IMR-90 (cell line): ENCODE data around the gene CRYBG3. TPM values are rescaled to one million over a fixed set of nuclear protein-coding genes. Genes with fewer than 3 reads are reported as not detected.

Experiments
- ATAC-seq: fragments of 200-7000 bp; cut with Tn5 transposase; 2 replicates; pipeline ENCODE4 v1.9.1; 2020; ENCODE audit warnings: low read depth, mild to moderate bottlenecking, moderate library complexity
- BruUV-seq: library from RNA; stranded (reverse); fragments of 400-500 nt; replicated peaks from 2 replicates; lab custom pipeline; 2021; lab: Mats Ljungman, UMichigan
- CTCF ChIA-PET: fragments of 300-600 bp; formaldehyde crosslinking; extraction: SDS; loops from one replicate; lab custom pipeline; 2021; ENCODE audit warnings: antibody characterized with exemption; lab: Yijun Ruan, JAX
- POLR2A ChIA-PET: fragments of 300-600 bp; sonication (Branson Sonifier 250); formaldehyde crosslinking; loops from one replicate; lab custom pipeline; 2022; ENCODE audit warnings: antibody characterized with exemption; ENCODE audit not compliant: unreplicated experiment; lab: Charles Lee
- DNase-seq: peaks from one replicate; pipeline ENCODE4 v3.0.0; 2013
- H2AFZ ChIP-seq: replicated peaks from 2 replicates; pipeline ENCODE3; 2013; ENCODE audit warnings: low read length, mild to moderate bottlenecking; ENCODE audit not compliant: poor library complexity
- H2AK5ac ChIP-seq: 2 replicates; pipeline ENCODE4 v1.6.1; 2013; ENCODE audit warnings: low read depth, low read length, inconsistent platforms
- H2AK9ac ChIP-seq: replicated peaks from 2 replicates; pipeline ENCODE3; 2013; ENCODE audit warnings: mild to moderate bottlenecking, low read depth, low read length, moderate library complexity; ENCODE audit not compliant: poor library complexity
- H2BK120ac ChIP-seq: 2 replicates; pipeline ENCODE4 v1.6.1; 2013; ENCODE audit warnings: low read depth, low read length, inconsistent platforms
- H2BK15ac ChIP-seq: 3 replicates; pipeline ENCODE4 v1.6.1; 2013; ENCODE audit warnings: low read depth, low read length, inconsistent platforms
- H2BK20ac ChIP-seq: 2 replicates; pipeline ENCODE4 v1.6.1; 2013; ENCODE audit warnings: low read depth, mild to moderate bottlenecking, inconsistent platforms, low read length, moderate library complexity
- H2BK5ac ChIP-seq: 2 replicates; pipeline ENCODE4 v1.6.1; 2013; ENCODE audit warnings: mild to moderate bottlenecking, low read depth, low read length, inconsistent platforms; ENCODE audit not compliant: poor library complexity, severe bottlenecking
- H3K14ac ChIP-seq: replicated peaks from 2 replicates; pipeline ENCODE4 v1.6.1; 2013; ENCODE audit warnings: low read depth, low read length, inconsistent platforms
- H3K18ac ChIP-seq: 2 replicates; pipeline ENCODE4 v1.6.1; 2013; ENCODE audit warnings: low read depth, low read length, control low read depth
- H3K23ac ChIP-seq: 2 replicates; pipeline ENCODE4 v1.6.1; 2013; ENCODE audit warnings: low read depth, low read length, inconsistent platforms
- H3K27ac ChIP-seq: 2 replicates; pipeline ENCODE4 v1.5.1; 2013; ENCODE audit warnings: mild to moderate bottlenecking, control low read depth, low read length; ENCODE audit not compliant: insufficient read depth
- H3K27me3 ChIP-seq: 2 replicates; pipeline ENCODE4 v1.6.1; 2013; ENCODE audit warnings: low read length; ENCODE audit not compliant: control insufficient read depth, insufficient read depth
- H3K36me3 ChIP-seq: 2 replicates; pipeline ENCODE4 v1.6.1; 2013; ENCODE audit warnings: low read length, mixed read lengths; ENCODE audit not compliant: control insufficient read depth, insufficient read depth
- H3K4ac ChIP-seq: 2 replicates; pipeline ENCODE4 v1.6.1; 2013; ENCODE audit warnings: low read depth, low read length, inconsistent platforms
- H3K4me1 ChIP-seq: 2 replicates; pipeline ENCODE4 v1.6.1; 2013; ENCODE audit warnings: low read length, mixed read lengths; ENCODE audit not compliant: control insufficient read depth, insufficient read depth
- H3K4me2 ChIP-seq: 2 replicates; pipeline ENCODE4 v1.6.1; 2013; ENCODE audit warnings: low read depth, mild to moderate bottlenecking, control low read depth, low read length, moderate library complexity
- H3K4me3 ChIP-seq: 2 replicates; pipeline ENCODE4 v1.5.1; 2013; ENCODE audit warnings: low read depth, mild to moderate bottlenecking, control low read depth, low read length, moderate library complexity; ENCODE audit not compliant: insufficient read depth
- H3K56ac ChIP-seq: 2 replicates; pipeline ENCODE4 v1.6.1; 2013; ENCODE audit warnings: low read length, inconsistent platforms; ENCODE audit not compliant: insufficient read depth; ENCODE audit errors: extremely low read depth
- H3K79me1 ChIP-seq, 2 experiments: 2 replicates each; pipeline ENCODE4 v1.6.1; 2013; ENCODE audit warnings: low read length in 2 of 2, inconsistent platforms in 1 of 2, low read depth in 1 of 2
- H3K9ac ChIP-seq: 2 replicates; pipeline ENCODE4 v1.6.1; 2013; ENCODE audit warnings: low read depth, low read length, control low read depth
- H3K9me1 ChIP-seq: 2 replicates; pipeline ENCODE4 v1.6.1; 2013; ENCODE audit warnings: low read length, inconsistent platforms; ENCODE audit not compliant: insufficient read depth
- H3K9me3 ChIP-seq: 2 replicates; pipeline ENCODE4 v1.6.1; 2013; ENCODE audit warnings: low read length; ENCODE audit not compliant: control insufficient read depth, insufficient read depth
- H4K20me1 ChIP-seq: 2 replicates; pipeline ENCODE4 v1.6.1; 2013; ENCODE audit warnings: low read length, inconsistent platforms; ENCODE audit not compliant: insufficient read depth
- H4K5ac ChIP-seq: 2 replicates; pipeline ENCODE4 v1.6.1; 2013; ENCODE audit warnings: mild to moderate bottlenecking, low read depth, low read length, control low read depth
- H4K8ac ChIP-seq, 2 experiments: 2 replicates each; pipeline ENCODE4 v1.6.1; 2013; ENCODE audit warnings: low read depth in 2 of 2, low read length in 2 of 2, control low read depth in 1 of 2, inconsistent platforms in 1 of 2
- H4K91ac ChIP-seq: 2 replicates; pipeline ENCODE4 v1.6.1; 2013; ENCODE audit warnings: low read depth, low read length, inconsistent platforms; ENCODE audit not compliant: insufficient read depth
- BHLHE40 ChIP-seq: fragments of 150-350 bp; IDR thresholded peaks from 2 replicates; pipeline ENCODE4 v1.6.1; 2016; ENCODE audit warnings: mild to moderate bottlenecking, low read depth, low read length
- CEBPB ChIP-seq: IDR thresholded peaks from 2 replicates; pipeline ENCODE4 v1.6.1; 2012; ENCODE audit warnings: low read depth, low read length, improper control_type of control experiment
- CHD1 ChIP-seq: IDR thresholded peaks from 2 replicates; pipeline ENCODE4 v1.6.1; 2012; ENCODE audit warnings: low read depth, low read length, improper control_type of control experiment
- CTCF ChIP-seq: conservative IDR thresholded peaks from 2 replicates; pipeline ENCODE4 v1.5.1; 2012; ENCODE audit warnings: mild to moderate bottlenecking, low read depth, low read length, improper control_type of control experiment
- FOS ChIP-seq: fragments of 150-350 bp; IDR thresholded peaks from 2 replicates; pipeline ENCODE4 v1.6.1; 2016; ENCODE audit warnings: low read depth, low read length
- MAFK ChIP-seq: IDR thresholded peaks from 2 replicates; pipeline ENCODE4 v1.6.1; 2012; ENCODE audit warnings: low read depth, low read length, improper control_type of control experiment
- MAZ ChIP-seq: IDR thresholded peaks from 2 replicates; pipeline ENCODE4 v1.6.1; 2012; ENCODE audit warnings: low read depth, mild to moderate bottlenecking, low read length, improper control_type of control experiment, moderate library complexity, borderline replicate concordance
- MXI1 ChIP-seq: IDR thresholded peaks from 2 replicates; pipeline ENCODE4 v1.6.1; 2012; ENCODE audit warnings: low read depth, mild to moderate bottlenecking, low read length, moderate library complexity, borderline replicate concordance
- POLR2A ChIP-seq: IDR thresholded peaks from 2 replicates; pipeline ENCODE4 v1.6.1; 2012; ENCODE audit warnings: mild to moderate bottlenecking, low read depth, low read length
- RAD21 ChIP-seq: IDR thresholded peaks from 2 replicates; pipeline ENCODE4 v1.6.1; 2012; ENCODE audit warnings: low read length, improper control_type of control experiment
- RCOR1 ChIP-seq: IDR thresholded peaks from 2 replicates; pipeline ENCODE4 v1.6.1; 2012; ENCODE audit warnings: mild to moderate bottlenecking, low read length, improper control_type of control experiment; ENCODE audit not compliant: insufficient replicate concordance
- RFX5 ChIP-seq: IDR thresholded peaks from 2 replicates; pipeline ENCODE4 v1.8.0; 2012; ENCODE audit warnings: low read depth, mild to moderate bottlenecking, low read length, moderate library complexity
- USF2 ChIP-seq: fragments of 150-350 bp; IDR thresholded peaks from 2 replicates; pipeline ENCODE4 v1.6.1; 2017; ENCODE audit warnings: mild to moderate bottlenecking, antibody characterized with exemption, low read length, low read depth
- WGBS, 2 experiments: methylation state at CpG; one replicate each; pipeline versions ENCODE4 v1.1.5 to v1.1.7; 2013; ENCODE audit warnings: missing lambda C conversion rate in 2 of 2; ENCODE audit not compliant: insufficient read length in 1 of 2; ENCODE audit errors: extremely low coverage in 2 of 2; 5-methylcytosine and 5-hydroxymethylcytosine counted together
- dilution Hi-C: fragments of 300-500 bp; cut with HindIII; formaldehyde crosslinking; loops from one replicate; pipeline ENCODE4 v1.14.3; 2018; ENCODE audit warnings: low sequenced_read_pairs; ENCODE audit not compliant: unreplicated experiment
- in situ Hi-C: fragments of 300-500 bp; cut with MboI; formaldehyde crosslinking; loops from 3 replicates; pipeline ENCODE4 v1.14.3; 2019; ENCODE audit warnings: low sequenced_read_pairs, inconsistent platforms, mixed read lengths
- intact Hi-C: fragments of 100-400 bp; cut with micrococcal nuclease; formaldehyde crosslinking; loops from 2 replicates; pipeline ENCODE4 v1.10.0; 2022
- polyA plus RNA-seq, 3 experiments: library from polyadenylated mRNA; depleted of rRNA; stranded (reverse); fragments of >200 nt; gene quantifications; 2 replicates each; pipeline ENCODE4 v1.2.3, GENCODE V29; 2012; ENCODE audit warnings: low replicate concordance in 1 of 3
- total RNA-seq: library from RNA; depleted of rRNA; stranded (reverse); fragments of >200 nt; gene quantifications from 2 replicates; pipeline ENCODE4 v1.2.3, GENCODE V29; 2012

Gene CRYBG3
- total and polyA plus RNA-seq, 2 of the 4 experiments (the other 2 are of a cell fraction) = 4.9 to 26.2 TPM

- Histone ChIP-seq H4K5ac (no peak overlapping the region), H3K4me2 (no peak overlapping the region), H3K4me3 (no peak overlapping the region), H2AK9ac (no peak overlapping the region), H3K23ac (no peak overlapping the region), H2BK20ac (no peak overlapping the region), H2BK5ac (no peak overlapping the region), H3K36me3 (peaks cover 18% of the 10 kb centered on the region), H2BK120ac (no peak overlapping the region), H2AK5ac (no peak overlapping the region), H3K27me3 (no peaks in the 10 kb centered on the region), H3K9me1 (peaks cover 3% of the 10 kb centered on the region), H3K27ac (no peak overlapping the region), H2BK15ac (no peak overlapping the region), H4K20me1 (no peaks in the 10 kb centered on the region), H2AFZ (no peak overlapping the region), H3K4me1 (no peaks in the 10 kb centered on the region; the same call in 1 of the 2 replicates), H3K14ac (no peak overlapping the region), H4K91ac (no peak overlapping the region), H3K9me3 (no peaks in the 10 kb centered on the region), H3K4ac (no peak overlapping the region), H3K9ac (no peak overlapping the region), H3K56ac (no peak overlapping the region), H4K8ac (no peak overlapping the region), H3K79me1 (no peaks in the 10 kb centered on the region), H3K18ac (no peak overlapping the region)
- ATAC-seq (no peak), DNase-seq (no peak)
- WGBS, 2 experiments = no CpG with 5 or more reads among the region's 3 CpGs
- dilution Hi-C loops (no loop called here), intact Hi-C loops (no loop called here), in situ Hi-C loops (no loop called here)
- BruUV-seq = no TSS peak
- POLR2A ChIA-PET = no interaction called here
- TF ChIP-seq MXI1 (no peak), FOS (no peak), CEBPB (no peak), MAZ (no peak), BHLHE40 (no peak), USF2 (no peak), RFX5 (no peak), MAFK (no peak), RCOR1 (no peak), CTCF (no peak), POLR2A (no peak), RAD21 (no peak), CHD1 (no peak)
- CTCF ChIA-PET = no interaction called here
Measured at GRCh38 chr3:97934980-97935695, 113.3 kb downstream of the CRYBG3 start.
